HuH-7 (cell line): ENCODE results near the gene NDOR1.

Source experiments
- DNase-seq: peaks from one replicate; pipeline ENCODE4 v3.0.0; 2011; ENCODE audit warnings: low spot score

Gene NDOR1

DNA sequence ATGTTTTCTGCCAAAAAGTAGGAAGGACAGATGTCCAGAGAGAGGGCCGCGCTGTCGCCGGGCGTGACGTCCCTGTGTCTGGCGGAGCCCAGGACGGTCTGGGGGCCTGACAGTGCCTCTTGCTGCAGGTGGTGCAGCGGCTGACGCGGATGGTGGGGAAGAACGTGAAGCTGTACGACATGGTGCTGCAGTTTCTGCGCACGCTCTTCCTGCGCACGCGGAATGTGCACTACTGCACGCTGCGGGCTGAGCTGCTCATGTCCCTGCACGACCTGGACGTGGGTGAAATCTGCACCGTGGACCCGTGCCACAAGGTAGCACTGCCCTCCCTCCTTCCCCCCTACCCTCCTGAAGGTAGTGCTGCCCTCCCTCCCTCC lies 57.4 kb downstream of the NDOR1 start:
- no peak for DNase-seq

DNA sequence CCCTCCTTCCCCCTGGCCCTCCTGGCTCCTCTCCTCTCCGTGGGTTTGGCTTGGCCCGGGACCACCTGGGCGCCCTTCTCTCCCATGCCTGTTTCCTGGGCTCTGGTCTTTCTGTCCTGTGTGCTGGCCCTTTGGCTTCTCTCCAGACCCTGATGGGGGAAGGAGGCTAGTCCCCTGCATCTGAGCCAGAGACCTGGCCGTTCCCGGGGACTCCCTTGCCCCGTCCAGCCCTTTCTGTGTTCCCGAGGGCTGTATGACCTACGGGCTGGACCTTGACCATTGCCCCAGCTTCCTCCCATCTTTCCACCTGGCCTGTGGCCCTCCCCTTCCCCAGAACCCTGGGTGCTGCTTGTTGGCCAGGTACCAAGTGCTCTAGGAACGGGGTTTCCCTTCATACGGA lies 58.0 kb downstream of the NDOR1 start:
- no peak for DNase-seq

DNA sequence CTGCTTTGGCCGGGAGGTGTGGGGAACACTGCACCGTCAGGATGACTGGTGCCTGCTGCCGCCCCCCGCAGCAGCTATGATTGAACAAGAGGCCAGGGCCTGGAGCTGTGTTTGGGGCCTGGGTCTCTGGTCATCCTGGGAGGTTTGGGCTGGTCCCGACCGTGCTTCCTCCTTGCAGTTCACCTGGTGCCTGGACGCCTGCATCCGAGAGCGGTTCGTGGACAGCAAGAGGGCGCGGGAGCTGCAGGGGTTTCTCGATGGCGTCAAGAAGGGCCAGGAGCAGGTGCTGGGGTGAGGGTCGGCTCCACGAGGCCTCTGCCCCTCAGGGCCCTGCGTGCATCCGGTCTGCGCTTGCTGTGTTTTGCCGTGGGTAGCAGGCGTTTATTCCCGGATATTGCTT lies 58.6 kb downstream of the NDOR1 start:
- no peak for DNase-seq

DNA sequence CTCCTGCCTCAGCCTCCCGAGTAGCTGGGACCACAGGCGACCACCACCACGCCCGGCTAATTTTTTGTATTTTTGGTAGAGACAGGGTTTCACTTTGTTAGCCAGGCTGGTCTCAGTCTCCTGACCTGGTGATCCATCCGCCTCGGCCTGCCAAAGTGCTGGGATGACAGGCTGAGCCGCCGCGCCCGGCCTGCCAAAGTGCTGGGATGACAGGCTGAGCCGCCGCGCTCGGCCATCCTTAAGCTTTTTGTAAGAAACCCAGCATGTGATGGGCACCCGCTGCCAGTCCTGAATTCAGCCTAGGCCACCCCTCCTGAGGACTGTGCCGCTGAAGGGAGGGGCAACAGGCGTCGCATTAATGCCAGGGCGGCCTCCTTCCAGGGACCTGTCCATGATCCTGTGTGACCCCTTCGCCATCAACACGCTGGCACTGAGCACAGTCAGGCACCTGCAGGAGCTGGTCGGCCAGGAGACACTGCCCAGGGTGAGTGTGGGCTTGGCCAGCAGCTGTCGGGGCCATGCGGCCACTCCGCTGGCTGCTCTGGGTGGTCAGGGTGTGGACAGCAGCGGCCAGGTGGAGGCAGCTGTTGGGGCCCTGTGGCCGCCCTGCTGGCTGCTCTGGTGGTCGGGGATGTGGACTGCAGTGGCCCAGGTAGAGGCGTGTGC lies 60.1 kb downstream of the NDOR1 start:
- DNase-seq = no peak

DNA sequence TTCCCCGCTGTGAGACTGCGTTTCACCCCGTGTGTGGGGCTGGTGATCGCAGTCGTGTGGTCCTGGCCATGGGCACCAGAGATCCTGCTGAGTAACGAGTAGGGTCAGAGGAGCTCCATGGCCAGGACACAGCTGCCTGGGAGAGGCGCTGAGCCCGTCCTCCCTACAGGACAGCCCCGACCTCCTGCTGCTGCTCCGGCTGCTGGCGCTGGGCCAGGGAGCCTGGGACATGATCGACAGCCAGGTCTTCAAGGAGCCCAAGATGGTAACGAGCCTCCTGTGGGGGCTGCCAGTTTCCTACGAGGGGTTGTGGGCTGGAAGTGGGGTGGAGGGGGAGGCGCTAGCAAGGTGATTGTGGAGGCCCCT lies 60.6 kb downstream of the NDOR1 start:
- DNase-seq = no peak
